Measurements from ENCODE around the gene MUL1. TPM values are rescaled to one million over a fixed set of nuclear protein-coding genes. Genes with fewer than 3 reads are reported as not detected.

MUL1 gene
- total and polyA plus RNA-seq, 12 donors = 3.7 to 48.0 (median 32.8) TPM

GRCh38 chr1:20484519-20485462 is 23.2 kb downstream of the MUL1 start:
- H3K27ac ChIP-seq = peak overlapping the region in 4 of 5 donors; percentile 56 to 96 (median 74)
- DNase-seq = peak in 6 of 7 donors; percentile 36 to 74 (median 45)

GRCh38 chr1:20483833-20484518 is 24.0 kb downstream of the MUL1 start:
- peak overlapping the region in 4 of 5 donors; percentile 56 to 79 (median 68) for H3K27ac ChIP-seq
- peak overlapping the region; percentile 17 to 89 (median 64) for H3K4me3 ChIP-seq
- intact Hi-C loops (cut with DNase I) = no loop called here
- peaks cover 13 to 14% of the 10 kb centered on the region in 2 donors for H3K4me1 ChIP-seq (replicated peaks in 1 of 2)
- H3K9me3 ChIP-seq (replicated peaks in 1 of 3) = no peaks in the 10 kb centered on the region
- H3K27me3 ChIP-seq = no peaks in the 10 kb centered on the region
- WGBS, 4 donors = 1 to 4% (median 3%) methylated on average over 27 to 58 of the region's 58 CpGs
- TF ChIP-seq POLR2A (IDR thresholded peaks at IDR 0.05) = peak in 1 of 2 donors; percentile 38
- TF ChIP-seq CTCF (IDR thresholded peaks at IDR 0.05) = no peak
- no peaks in the 10 kb centered on the region for H3K36me3 ChIP-seq (replicated peaks in 1 of 2)
- DNase-seq = peak in 6 of 7 donors; percentile 35 to 51 (median 42)

More at GRCh38 chr1:20484519-20485462, 23.2 kb downstream of the MUL1 start:
- 1 to 3% (median 2%) methylated on average over 32 to 89 of the region's 89 CpGs for WGBS, 4 donors
- intact Hi-C loops (cut with DNase I) = no loop called here
- H3K27me3 ChIP-seq = no peaks in the 10 kb centered on the region
- peak overlapping the region; percentile 17 to 89 (median 64) for H3K4me3 ChIP-seq
- no peaks in the 10 kb centered on the region for H3K9me3 ChIP-seq (replicated peaks in 1 of 3)
- peaks cover 13 to 14% of the 10 kb centered on the region in 2 donors for H3K4me1 ChIP-seq (replicated peaks in 1 of 2)
- H3K36me3 ChIP-seq (replicated peaks in 1 of 2) = no peaks in the 10 kb centered on the region
- TF ChIP-seq CTCF (IDR thresholded peaks at IDR 0.05) (no peak), POLR2A (IDR thresholded peaks at IDR 0.05) (no peak)

GRCh38 chr1:20483098-20483832 is 24.7 kb downstream of the MUL1 start:
- TF ChIP-seq POLR2A (IDR thresholded peaks at IDR 0.05) = no peak
- no peak for TF ChIP-seq CTCF (IDR thresholded peaks at IDR 0.05)
- Histone ChIP-seq H3K27ac (peak overlapping the region in 4 of 5 donors; percentile 56 to 79 (median 68)), H3K9me3 (replicated peaks in 1 of 3) (no peaks in the 10 kb centered on the region), H3K36me3 (replicated peaks in 1 of 2) (no peaks in the 10 kb centered on the region), H3K4me3 (peak overlapping the region in 2 of 4 donors; percentile 54 to 89), H3K4me1 (replicated peaks in 1 of 2) (peaks cover 17 to 19% of the 10 kb centered on the region in 2 donors), H3K27me3 (no peaks in the 10 kb centered on the region)
- peak in 1 of 7 donors; percentile 63 for DNase-seq
- 34 to 45% (median 40%) methylated on average over 16 of the region's 16 CpGs for WGBS, 4 donors
- intact Hi-C loops (cut with DNase I) = no loop called here

Data from adrenal gland (tissue), 12 donors.